GM19240 (cell line): ENCODE measurements around the gene TNFRSF8.
"Not testable (repeated sequence)": the region's sequence is repeated elsewhere in the genome, so short reads cannot be mapped to it uniquely, and the experiment has no call there.

Experiments used
- DNase-seq: peaks from one replicate; pipeline ENCODE4 v3.0.0; 2011; ENCODE audit warnings: low spot score; ENCODE audit not compliant: insufficient read length

TNFRSF8 gene

GRCh38 chr1:12083766-12084165, 20.7 kb downstream of the TNFRSF8 start:
- DNase-seq, result no peak

GRCh38 chr1:12085643-12086260, 22.6 kb downstream of the TNFRSF8 start:
- DNase-seq, result no peak

GRCh38 chr1:12087797-12088314, 24.8 kb downstream of the TNFRSF8 start:
- no peak for DNase-seq

GRCh38 chr1:12088607-12089006, 25.5 kb downstream of the TNFRSF8 start:
- DNase-seq, result no peak

GRCh38 chr1:12090326-12090725, 27.2 kb downstream of the TNFRSF8 start:
- no peak for DNase-seq

- DNase-seq, result no peak
These were observed 28.1 kb downstream of the TNFRSF8 start for GRCh38 chr1:12091191-12091590.

GRCh38 chr1:12094180-12094579, 31.1 kb downstream of the TNFRSF8 start:
- no peak for DNase-seq

GRCh38 chr1:12095452-12096263, 32.6 kb downstream of the TNFRSF8 start:
- no peak for DNase-seq

- DNase-seq, result no peak
These were observed 33.5 kb downstream of the TNFRSF8 start for GRCh38 chr1:12096615-12097014.

GRCh38 chr1:12097321-12097720, 34.2 kb downstream of the TNFRSF8 start:
- DNase-seq, result no peak

- no peak for DNase-seq
These were observed 35.7 kb downstream of the TNFRSF8 start for GRCh38 chr1:12098786-12099185.

- no peak for DNase-seq
These were observed 36.5 kb downstream of the TNFRSF8 start for GRCh38 chr1:12099610-12100009.

- DNase-seq, result no peak
These were observed 37.0 kb downstream of the TNFRSF8 start for GRCh38 chr1:12100071-12100470.

- DNase-seq, result not testable (repeated sequence)
These were observed 38.0 kb downstream of the TNFRSF8 start for GRCh38 chr1:12101120-12101519.

- DNase-seq, result no peak
These were observed 39.0 kb downstream of the TNFRSF8 start for GRCh38 chr1:12102066-12102465.

- DNase-seq, result no peak
These were observed 41.3 kb downstream of the TNFRSF8 start for GRCh38 chr1:12104417-12104816.

GRCh38 chr1:12106153-12106552, 43.0 kb downstream of the TNFRSF8 start:
- no peak for DNase-seq

GRCh38 chr1:12106861-12107260, 43.8 kb downstream of the TNFRSF8 start:
- not testable (repeated sequence) for DNase-seq

GRCh38 chr1:12107718-12108117, 44.6 kb downstream of the TNFRSF8 start:
- DNase-seq, result no peak

GRCh38 chr1:12109901-12110300, 46.8 kb downstream of the TNFRSF8 start:
- DNase-seq, result no peak

GRCh38 chr1:12111741-12112140, 48.6 kb downstream of the TNFRSF8 start:
- DNase-seq, result no peak

GRCh38 chr1:12112711-12113161, 49.6 kb downstream of the TNFRSF8 start:
- no peak for DNase-seq
